Fibroblast of lung (primary cell): ENCODE results near the gene GNG7.

ENCODE experiments used
- CTCF ChIP-seq, 2 donors: IDR thresholded peaks in 1 of 2; conservative IDR thresholded peaks in 1 of 2; 1 replicate in 1 of 2; 2 replicates in 1 of 2; pipeline ENCODE4 v1.5.1; 2011 to 2012; ENCODE audit warnings: low read length in 2 of 2, control low read depth in 1 of 2, inconsistent platforms in 1 of 2, low read depth in 1 of 2, mild to moderate bottlenecking in 1 of 2
- EZH2 ChIP-seq: IDR thresholded peaks from 2 replicates; pipeline ENCODE4 v1.5.1; 2012; ENCODE audit warnings: low read length, control low read depth, mild to moderate bottlenecking; ENCODE audit errors: missing control alignments

- no peak for TF ChIP-seq EZH2
- peak in 1 of 2 donors; percentile 5 for TF ChIP-seq CTCF (conservative IDR thresholded peaks at IDR 0.05 in 1 of 2, IDR thresholded peaks at IDR 0.05 in 1 of 2; ENCODE audit: low read depth in 1 of 2, low read length in 2 of 2)
Measured at GRCh38 chr19:2719920-2720776, 17.7 kb upstream of the GNG7 start.
